OCI-LY7 (cell line): ENCODE results near the gene PDE6G. TPM values are rescaled to one million over a fixed set of nuclear protein-coding genes. Genes with fewer than 3 reads are reported as not detected.

Experiments used
- BruUV-seq: library from RNA; stranded (reverse); fragments of 400-500 nt; replicated peaks from 2 replicates; lab custom pipeline; 2021; lab: Mats Ljungman, UMichigan
- CTCF ChIA-PET: fragments of 300-600 bp; sonication (Branson Sonifier 250); formaldehyde crosslinking; loops from one replicate; lab custom pipeline; 2022; ENCODE audit warnings: antibody characterized with exemption; ENCODE audit not compliant: unreplicated experiment; lab: Charles Lee
- POLR2A ChIA-PET: fragments of 300-600 bp; sonication (Branson Sonifier 250); formaldehyde crosslinking; loops from one replicate; lab custom pipeline; 2022; ENCODE audit warnings: antibody characterized with exemption; lab: Charles Lee
- DNase-seq: peaks from one replicate; pipeline ENCODE4 v3.0.0-alpha.2; 2015; ENCODE audit warnings: low spot score
- H2AFZ ChIP-seq: fragments of 200-600 bp; sonication (generic), shearing (Covaris generic); 2 replicates; pipeline ENCODE4 v1.6.1; 2014; ENCODE audit warnings: mild to moderate bottlenecking, antibody characterized with exemption, low read length, moderate library complexity
- H3K27ac ChIP-seq: fragments of 200-600 bp; sonication (generic); 2 replicates; pipeline ENCODE4 v1.5.1; 2014; ENCODE audit warnings: mixed run types, low read depth, mild to moderate bottlenecking, moderate library complexity, low read length, inconsistent platforms; ENCODE audit not compliant: poor library complexity, severe bottlenecking
- H3K36me3 ChIP-seq: fragments of 200-600 bp; sonication (generic); 2 replicates; pipeline ENCODE4 v1.6.1; 2014; ENCODE audit warnings: mild to moderate bottlenecking, antibody characterized with exemption, low read length, moderate library complexity, mixed read lengths; ENCODE audit not compliant: insufficient read depth
- H3K4me1 ChIP-seq: fragments of 200-600 bp; sonication (generic); 2 replicates; pipeline ENCODE4 v1.5.1; 2014; ENCODE audit warnings: mild to moderate bottlenecking, low read length; ENCODE audit not compliant: insufficient read depth, poor library complexity, severe bottlenecking
- H3K4me2 ChIP-seq: fragments of 200-600 bp; sonication (generic); 2 replicates; pipeline ENCODE4 v1.6.1; 2014; ENCODE audit warnings: mild to moderate bottlenecking, low read length
- H3K4me3 ChIP-seq: fragments of 200-600 bp; sonication (generic); 2 replicates; pipeline ENCODE4 v1.5.1; 2014; ENCODE audit warnings: mild to moderate bottlenecking, low read depth, low read length; ENCODE audit not compliant: poor library complexity, severe bottlenecking
- H3K79me2 ChIP-seq: fragments of 200-600 bp; sonication (generic); 2 replicates; pipeline ENCODE4 v1.6.1; 2016; ENCODE audit warnings: low read depth, mild to moderate bottlenecking, low read length, moderate library complexity, mixed read lengths; ENCODE audit not compliant: insufficient read depth
- H3K9me2 ChIP-seq: fragments of 200-600 bp; sonication (generic); 2 replicates; pipeline ENCODE4 v1.6.1; 2016; ENCODE audit warnings: mild to moderate bottlenecking, low read length, mixed read lengths; ENCODE audit not compliant: insufficient read depth
- H3K9me3 ChIP-seq: fragments of 200-600 bp; sonication (generic); 2 replicates; pipeline ENCODE4 v1.6.1; 2014; ENCODE audit warnings: mild to moderate bottlenecking, mixed run types, low read length, mixed read lengths
- H4K20me1 ChIP-seq: fragments of 200-600 bp; sonication (generic); 2 replicates; pipeline ENCODE4 v1.6.1; 2014; ENCODE audit warnings: mild to moderate bottlenecking, antibody characterized with exemption, low read length, moderate library complexity, mixed read lengths; ENCODE audit not compliant: insufficient read depth
- CTCF ChIP-seq: fragments of 200-600 bp; sonication (generic); conservative IDR thresholded peaks from 2 replicates; pipeline ENCODE4 v1.5.1; 2014; ENCODE audit warnings: mild to moderate bottlenecking, antibody characterized with exemption, low read length, moderate library complexity, mixed read lengths
- EZH2phosphoT487 ChIP-seq: fragments of 200-600 bp; sonication (generic); IDR thresholded peaks from 2 replicates; pipeline ENCODE4 v1.6.1; 2018; ENCODE audit warnings: low read depth, borderline replicate concordance, mild to moderate bottlenecking, mixed run types, antibody characterized with exemption, low read length, moderate library complexity, mixed read lengths
- intact Hi-C: fragments of 100-400 bp; cut with micrococcal nuclease; formaldehyde crosslinking; loops from one replicate; pipeline ENCODE4 v1.10.0; 2022; ENCODE audit not compliant: unreplicated experiment
- total RNA-seq, 2 experiments: library from RNA; depleted of rRNA in 1 of 2; stranded (reverse); fragments of >200 nt in 1 of 2; shearing (Covaris generic) in 1 of 2; gene quantifications; 2 replicates each; pipeline ENCODE4 v1.2.3, GENCODE V29; 2014 to 2022

The PDE6G gene
- total RNA-seq, 2 experiments from 2014 or later: 0.44 TPM; not detected in 1

- Histone ChIP-seq H3K4me2 (no peak overlapping the region), H3K4me3 (no peak overlapping the region), H3K27ac (no peak overlapping the region), H2AFZ (no peak overlapping the region), H3K36me3 (peaks cover 15% of the 10 kb centered on the region), H3K9me2 (no peaks in the 10 kb centered on the region), H4K20me1 (no peaks in the 10 kb centered on the region), H3K79me2 (peaks cover 7% of the 10 kb centered on the region; the same call in 1 of the 2 replicates), H3K4me1 (peaks cover 26% of the 10 kb centered on the region), H3K9me3 (no peaks in the 10 kb centered on the region)
- CTCF ChIA-PET: no interaction called here
- intact Hi-C loops: no loop called here
- POLR2A ChIA-PET: interaction anchor here (0.6 to 0.7 kb wide), 2 partner anchors 8 to 9 kb away, joined by 3 to 4 read pairs; no protein-coding TSS in a partner anchor
- TF ChIP-seq CTCF (no peak), EZH2phosphoT487 (no peak)
- BruUV-seq: no TSS peak
- DNase-seq: no peak
Measured at GRCh38 chr17:81660441-81660840, 4.1 kb upstream of the PDE6G start.

GRCh38 chr17:81659038-81659437, 2.7 kb upstream of the PDE6G start:
- ChIA-PET POLR2A (no interaction called here), CTCF (no interaction called here)
- H3K4me3 ChIP-seq: no peak overlapping the region
- intact Hi-C loops: no loop called here
- H3K9me3 ChIP-seq: no peaks in the 10 kb centered on the region
- no peaks in the 10 kb centered on the region for H3K79me2 ChIP-seq
- no peak for DNase-seq
- no peak for TF ChIP-seq CTCF
- no peak overlapping the region for H2AFZ ChIP-seq
- H3K4me2 ChIP-seq: no peak overlapping the region
- no peaks in the 10 kb centered on the region for H4K20me1 ChIP-seq
- BruUV-seq: no TSS peak
- peaks cover 2% of the 10 kb centered on the region for H3K36me3 ChIP-seq
- no peaks in the 10 kb centered on the region for H3K9me2 ChIP-seq
- no peak overlapping the region for H3K27ac ChIP-seq
- peaks cover 19% of the 10 kb centered on the region for H3K4me1 ChIP-seq

GRCh38 chr17:81656835-81657234, 493 bp upstream of the PDE6G start:
- BruUV-seq: no TSS peak
- Histone ChIP-seq H3K4me1 (peaks cover 30% of the 10 kb centered on the region), H3K36me3 (no peaks in the 10 kb centered on the region; the same call in 1 of the 2 replicates), H3K4me3 (no peak overlapping the region), H4K20me1 (no peaks in the 10 kb centered on the region), H3K4me2 (no peak overlapping the region), H3K9me3 (no peaks in the 10 kb centered on the region), H3K9me2 (no peaks in the 10 kb centered on the region), H2AFZ (no peak overlapping the region), H3K27ac (no peak overlapping the region), H3K79me2 (no peaks in the 10 kb centered on the region)
- intact Hi-C loops: no loop called here
- ChIA-PET CTCF (no interaction called here), POLR2A (interaction anchor here (0.6 to 1.6 kb wide), 2 partner anchors 8 to 480 kb away, joined by 3 read pairs; no protein-coding TSS in a partner anchor)
- DNase-seq: no peak
- no peak for TF ChIP-seq EZH2phosphoT487
